Measurements from ENCODE around the gene ZNF319. TPM values are rescaled to one million over a fixed set of nuclear protein-coding genes. Genes with fewer than 3 reads are reported as not detected.

ZNF319 gene
- total and polyA plus RNA-seq, 2 of the 13 experiments (the other 11 are each of a cell fraction or from before 2014, with no cell fraction given), result 2.4 to 3.6 TPM

DNA sequence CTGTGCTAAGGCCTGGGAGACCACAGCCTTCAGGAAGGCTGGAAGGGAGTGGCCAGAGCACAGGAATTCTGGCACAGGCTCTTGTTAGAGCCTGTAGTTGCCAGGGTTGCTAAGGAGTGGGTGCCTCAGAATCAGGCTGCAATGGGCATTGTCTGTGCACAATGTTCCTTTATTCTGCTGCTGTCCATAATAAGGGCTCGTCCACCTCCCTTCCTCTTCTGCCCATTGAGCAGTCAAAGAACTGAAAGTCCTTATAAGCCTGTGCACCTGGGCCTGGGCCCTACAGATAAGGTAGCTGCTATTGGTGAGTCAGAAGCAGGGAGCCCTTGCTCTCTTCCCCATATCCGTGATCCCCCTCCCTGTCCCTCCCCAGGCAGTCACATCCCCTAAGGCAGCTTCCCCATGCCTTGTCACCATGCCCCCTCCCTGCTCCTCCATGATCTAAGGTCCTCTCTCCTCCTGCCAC is 24.1 kb downstream of the ZNF319 start:
- Histone ChIP-seq H3K79me2 (ENCODE audit: insufficient read depth, low read length) (no peaks in the 10 kb centered on the region), H2AFZ (ENCODE audit: low read length) (no peak overlapping the region), H3K27ac (ENCODE audit: extremely low read length, insufficient read depth, low read length) (no peak overlapping the region), H3K9me3 (ENCODE audit: low read length) (no peaks in the 10 kb centered on the region), H4K20me1 (ENCODE audit: insufficient read depth, low read length) (no peaks in the 10 kb centered on the region), H3K4me3 (replicated peaks in 1 of 3; ENCODE audit: insufficient read depth in 1 of 3, low read depth in 2 of 3, low read length in 3 of 3) (no peak overlapping the region), H3K27me3 (ENCODE audit: control insufficient read depth in 1 of 2, insufficient read depth in 2 of 2, low read length in 2 of 2) (peaks cover 6 to 20% of the 10 kb centered on the region in 2 experiments; a peak in 4 of 5 replicates), H3K9ac (ENCODE audit: insufficient read depth, low read depth, low read length) (no peak overlapping the region), H3K36me3 (replicated peaks in 1 of 2; ENCODE audit: control insufficient read depth in 1 of 2, insufficient read depth in 2 of 2, low read length in 2 of 2) (no peaks in the 10 kb centered on the region), H3K4me2 (ENCODE audit: low read depth, low read length) (no peak overlapping the region), H3K4me1 (ENCODE audit: insufficient read depth, low read length) (no peaks in the 10 kb centered on the region)
- WGBS (ENCODE audit: low lambda C conversion rate), result 14% methylated on average over 2 of the region's 2 CpGs
- no peak for TF ChIP-seq ASH2L (IDR thresholded peaks at IDR 0.05; ENCODE audit: insufficient read length, low read depth, low read length)
- TF ChIP-seq, protein P1, sequence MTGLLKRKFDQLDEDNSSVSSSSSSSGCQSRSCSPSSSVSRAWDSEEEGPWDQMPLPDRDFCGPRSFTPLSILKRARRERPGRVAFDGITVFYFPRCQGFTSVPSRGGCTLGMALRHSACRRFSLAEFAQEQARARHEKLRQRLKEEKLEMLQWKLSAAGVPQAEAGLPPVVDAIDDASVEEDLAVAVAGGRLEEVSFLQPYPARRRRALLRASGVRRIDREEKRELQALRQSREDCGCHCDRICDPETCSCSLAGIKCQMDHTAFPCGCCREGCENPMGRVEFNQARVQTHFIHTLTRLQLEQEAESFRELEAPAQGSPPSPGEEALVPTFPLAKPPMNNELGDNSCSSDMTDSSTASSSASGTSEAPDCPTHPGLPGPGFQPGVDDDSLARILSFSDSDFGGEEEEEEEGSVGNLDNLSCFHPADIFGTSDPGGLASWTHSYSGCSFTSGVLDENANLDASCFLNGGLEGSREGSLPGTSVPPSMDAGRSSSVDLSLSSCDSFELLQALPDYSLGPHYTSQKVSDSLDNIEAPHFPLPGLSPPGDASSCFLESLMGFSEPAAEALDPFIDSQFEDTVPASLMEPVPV (CRISPR knock-in tag; IDR thresholded peaks at IDR 0.05), result no peak
- no peak for TF ChIP-seq TBP (CRISPR knock-in tag; IDR thresholded peaks at IDR 0.05)
- TF ChIP-seq KLF12 (CRISPR knock-in tag; IDR thresholded peaks at IDR 0.05; ENCODE audit: borderline replicate concordance), result no peak
- no peak for TF ChIP-seq CHD4 (IDR thresholded peaks at IDR 0.05; ENCODE audit: borderline replicate concordance, low read length)
- TF ChIP-seq ZNF562 (CRISPR knock-in tag; IDR thresholded peaks at IDR 0.05; ENCODE audit: borderline replicate concordance), result no peak
- TF ChIP-seq, protein P2, sequence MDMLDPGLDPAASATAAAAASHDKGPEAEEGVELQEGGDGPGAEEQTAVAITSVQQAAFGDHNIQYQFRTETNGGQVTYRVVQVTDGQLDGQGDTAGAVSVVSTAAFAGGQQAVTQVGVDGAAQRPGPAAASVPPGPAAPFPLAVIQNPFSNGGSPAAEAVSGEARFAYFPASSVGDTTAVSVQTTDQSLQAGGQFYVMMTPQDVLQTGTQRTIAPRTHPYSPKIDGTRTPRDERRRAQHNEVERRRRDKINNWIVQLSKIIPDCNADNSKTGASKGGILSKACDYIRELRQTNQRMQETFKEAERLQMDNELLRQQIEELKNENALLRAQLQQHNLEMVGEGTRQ (IDR thresholded peaks at IDR 0.05; ENCODE audit: low read depth, low read length), result no peak
- TF ChIP-seq, protein P2 (CRISPR knock-in tag; IDR thresholded peaks at IDR 0.05; ENCODE audit: borderline replicate concordance), result no peak
- no peak for TF ChIP-seq RBAK (CRISPR knock-in tag; IDR thresholded peaks at IDR 0.05)
- intact Hi-C loops (cut with micrococcal nuclease; ENCODE audit: unreplicated experiment) (no loop called here), in situ Hi-C loops (cut with HindIII; ENCODE audit: extremely low pct_ligation_motif_present, low pct_unique_long_range_greater_than_20kb) (no loop called here)
- FAIRE-seq (no peak), ATAC-seq (peak; percentile 11; the same call in 2 of the 3 replicates), DNase-seq (ENCODE audit: low spot score) (no peak)
- POLR2A ChIA-PET, result no interaction called here
- no TSS peak for BruUV-seq (replicated peaks)
- CTCF ChIA-PET (ENCODE audit: low intra/inter-chr PET ratio, low total read pairs), result no interaction called here
